Lung (tissue), 12 donors: Measurements from ENCODE around the gene NFE2L2. TPM values are rescaled to one million over a fixed set of nuclear protein-coding genes. Genes with fewer than 3 reads are reported as not detected.
A peak's percentile ranks its signal among the peaks of the same experiment; 100 is the strongest.

ENCODE experiments used
- ATAC-seq: fragments of 200-7000 bp; cut with Tn5 transposase; one replicate; pipeline ENCODE4 v1.9.1; 2020; ENCODE audit warnings: moderate number of reproducible peaks; ENCODE audit not compliant: insufficient read depth, low FRiP score
- DNase-seq, 3 donors: peaks; one replicate each; pipeline ENCODE4 v3.0.0-alpha.2; 2013 to 2017
- H3K27ac ChIP-seq, 2 donors: one replicate each; pipeline ENCODE4 v1.5.1; 2013; ENCODE audit warnings: mild to moderate bottlenecking in 2 of 2, moderate library complexity in 2 of 2, control low read depth in 1 of 2, inconsistent platforms in 1 of 2, low read depth in 1 of 2, low read length in 1 of 2
- H3K27me3 ChIP-seq, 3 donors: one replicate each; pipeline ENCODE4 v1.5.1; 2013; ENCODE audit warnings: low read length in 2 of 3; ENCODE audit not compliant: control insufficient read depth in 3 of 3, insufficient read depth in 3 of 3
- H3K36me3 ChIP-seq, 4 donors: one replicate each; pipeline ENCODE4 v1.5.1; 2013; ENCODE audit warnings: low read length in 4 of 4, mild to moderate bottlenecking in 1 of 4, moderate library complexity in 1 of 4; ENCODE audit not compliant: control insufficient read depth in 4 of 4, insufficient read depth in 4 of 4
- H3K4me1 ChIP-seq, 5 donors: one replicate each; pipeline ENCODE4 v1.5.1; 2013; ENCODE audit warnings: low read length in 5 of 5, mild to moderate bottlenecking in 2 of 5, moderate library complexity in 1 of 5; ENCODE audit not compliant: control insufficient read depth in 5 of 5, insufficient read depth in 5 of 5
- H3K4me3 ChIP-seq: one replicate; pipeline ENCODE4 v1.5.1; 2013; ENCODE audit warnings: mild to moderate bottlenecking, control low read depth, moderate library complexity
- H3K9ac ChIP-seq, 2 donors: one replicate each; pipeline ENCODE4 v1.5.1; 2013; ENCODE audit warnings: low read length in 2 of 2, control low read depth in 1 of 2; ENCODE audit not compliant: insufficient read depth in 1 of 2
- H3K9me3 ChIP-seq, 4 donors: one replicate each; pipeline ENCODE4 v1.5.1; 2013; ENCODE audit warnings: low read length in 3 of 4, mild to moderate bottlenecking in 1 of 4, moderate library complexity in 1 of 4; ENCODE audit not compliant: control insufficient read depth in 4 of 4, insufficient read depth in 3 of 4
- CTCF ChIP-seq: IDR thresholded peaks from 2 replicates; pipeline ENCODE4 v1.5.1; 2012; ENCODE audit warnings: mild to moderate bottlenecking; ENCODE audit errors: control extremely low read depth, extremely low read depth
- WGBS, 2 donors: extraction: QIAGEN DNeasy Blood & Tissue Kit; methylation state at CpG; one replicate each; pipeline ENCODE4 v1.1.7; 2013; 5-methylcytosine and 5-hydroxymethylcytosine counted together
- polyA plus RNA-seq, 2 donors: library from polyadenylated mRNA; stranded (reverse); fragments of 200-250 nt; gene quantifications; one replicate each; pipeline ENCODE4 v1.2.1, GENCODE V29; 2013
- total RNA-seq, 2 donors: library from RNA; depleted of rRNA in 1 of 2; stranded (reverse); fragments of >200 nt in 1 of 2; gene quantifications; one replicate each; pipeline ENCODE4 v1.2.1, GENCODE V29; 2014 to 2021
- donor health status: control.
- donor health status: control.
- donor health status: Bipolar disorder and iron deficiency.
- donor health status: healthy.
- donor health status: DM: yes; HTN: yes; CAD: no.

NFE2L2 gene
- total and polyA plus RNA-seq, 4 donors: 45.5 to 145 (median 80.6) TPM

DNA sequence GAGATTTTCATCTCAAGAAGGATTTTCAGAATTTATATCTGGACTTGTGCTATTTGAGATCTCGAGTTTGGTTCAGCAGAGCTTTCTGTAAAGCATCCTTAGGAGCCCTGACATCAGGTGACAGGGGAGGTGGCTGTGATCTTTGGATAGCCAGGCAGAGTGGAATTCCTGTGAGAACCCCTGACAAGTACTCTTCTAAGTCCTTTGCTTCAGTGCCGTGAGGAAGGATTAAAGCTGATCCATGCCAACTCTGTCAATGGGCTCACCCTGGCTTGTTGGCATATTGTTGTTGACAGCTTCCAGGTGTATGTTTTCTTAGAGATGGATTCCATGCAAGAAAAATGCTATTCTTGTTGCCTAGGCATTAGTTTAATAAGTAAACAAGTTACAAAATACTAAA lies 38.0 kb upstream of the NFE2L2 start:
- TF ChIP-seq CTCF: no peak
- Histone ChIP-seq H3K9me3 (no peaks in the 10 kb centered on the region), H3K9ac (no peak overlapping the region), H3K36me3 (no peaks in the 10 kb centered on the region), H3K27me3 (no peaks in the 10 kb centered on the region), H3K4me1 (no peaks in the 10 kb centered on the region), H3K27ac (no peak overlapping the region), H3K4me3 (no peak overlapping the region)
- DNase-seq: no peak
- ATAC-seq: no peak
- 37 to 76% methylated on average over 2 of the region's 2 CpGs for WGBS, 2 donors

DNA sequence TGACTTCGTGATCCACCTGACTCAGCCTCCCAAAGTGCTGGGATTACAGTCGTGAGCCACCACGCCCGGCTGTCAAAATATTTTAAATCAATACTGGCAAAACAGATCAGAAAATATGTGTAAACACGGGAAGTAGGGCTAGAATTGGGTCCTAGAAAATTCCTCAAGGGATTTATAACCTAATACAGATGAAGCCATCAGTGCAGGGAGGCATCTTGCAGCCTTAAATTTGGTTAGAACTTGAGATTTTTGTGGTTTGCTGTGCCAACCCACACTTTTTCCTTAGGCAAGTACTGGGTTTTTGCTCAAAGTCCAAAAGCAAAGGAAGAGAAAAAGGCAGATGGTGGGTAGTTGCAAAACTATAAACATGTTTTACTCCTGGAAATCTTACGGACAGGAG lies 33.7 kb upstream of the NFE2L2 start:
- no peak overlapping the region for H3K27ac ChIP-seq

GRCh38 chr2:177296040-177296439 lies 31.5 kb upstream of the NFE2L2 start:
- DNase-seq (peak in 2 of 3 donors; percentile 59 to 60), ATAC-seq (no peak)
- Histone ChIP-seq H3K27me3 (no peaks in the 10 kb centered on the region), H3K4me3 (no peak overlapping the region), H3K9me3 (no peaks in the 10 kb centered on the region), H3K36me3 (no peaks in the 10 kb centered on the region), H3K9ac (no peak overlapping the region), H3K4me1 (peaks cover 0 to 10% (median 0%) of the 10 kb centered on the region in 5 donors), H3K27ac (no peak overlapping the region)
- WGBS, 2 donors: 54 to 59% methylated on average over 3 of the region's 3 CpGs
- peak; percentile 27 for TF ChIP-seq CTCF

More for the DNA sequence above, 33.7 kb upstream of the NFE2L2 start:
- Histone ChIP-seq H3K4me1 (peaks cover 0 to 10% (median 0%) of the 10 kb centered on the region in 5 donors), H3K9ac (no peak overlapping the region), H3K9me3 (no peaks in the 10 kb centered on the region), H3K36me3 (no peaks in the 10 kb centered on the region), H3K27me3 (no peaks in the 10 kb centered on the region), H3K4me3 (no peak overlapping the region)
- WGBS, 2 donors: 74 to 89% methylated on average over 6 of the region's 6 CpGs
- no peak for TF ChIP-seq CTCF
- DNase-seq: no peak
- ATAC-seq: no peak

- WGBS, 2 donors: 77 to 79% methylated on average over 3 of the region's 3 CpGs
- Histone ChIP-seq H3K27ac (peak overlapping the region in 1 of 2 donors; percentile 33), H3K9ac (no peak overlapping the region), H3K36me3 (no peaks in the 10 kb centered on the region), H3K4me1 (peaks cover 0 to 10% (median 0%) of the 10 kb centered on the region in 5 donors), H3K27me3 (no peaks in the 10 kb centered on the region), H3K9me3 (no peaks in the 10 kb centered on the region), H3K4me3 (no peak overlapping the region)
- DNase-seq (peak in 2 of 3 donors; percentile 60 to 70), ATAC-seq (no peak)
- TF ChIP-seq CTCF: no peak
Observed at GRCh38 chr2:177295484-177295883, 31.0 kb upstream of the NFE2L2 start.
